Measurements from ENCODE around the gene TSBP1. TPM values are rescaled to one million over a fixed set of nuclear protein-coding genes. Genes with fewer than 3 reads are reported as not detected.
"Not testable (repeated sequence)": the region's sequence is repeated elsewhere in the genome, so short reads cannot be mapped to it uniquely, and the experiment has no call there.

TSBP1 gene
- total RNA-seq, 3 donors from 2014 or later: not detected

GRCh38 chr6:32267035-32267434 is 104.7 kb downstream of the TSBP1 start:
- ATAC-seq (no peak), DNase-seq (no peak)
- intact Hi-C loops (cut with DNase I, micrococcal nuclease): no loop called here
- Histone ChIP-seq H3K4me3 (no peak overlapping the region), H3K36me3 (ENCODE audit: low read depth) (no peaks in the 10 kb centered on the region), H3K9me3 (no peaks in the 10 kb centered on the region), H3K4me1 (ENCODE audit: low read depth) (no peaks in the 10 kb centered on the region)
- no peak for TF ChIP-seq CTCF (IDR thresholded peaks at IDR 0.05)

- H3K36me3 ChIP-seq (ENCODE audit: low read depth); ATAC-seq; H3K4me1 ChIP-seq (ENCODE audit: low read depth); H3K9me3 ChIP-seq; intact Hi-C loops (cut with DNase I, micrococcal nuclease); DNase-seq; H3K4me3 ChIP-seq: not testable (repeated sequence)
These were observed 114.4 kb downstream of the TSBP1 start for GRCh38 chr6:32257262-32257661.

GRCh38 chr6:32255199-32256153 is 116.2 kb downstream of the TSBP1 start:
- Histone ChIP-seq H3K36me3 (ENCODE audit: low read depth) (no peaks in the 10 kb centered on the region), H3K9me3 (no peaks in the 10 kb centered on the region), H3K4me3 (no peak overlapping the region), H3K4me1 (ENCODE audit: low read depth) (peaks cover 6% of the 10 kb centered on the region)
- TF ChIP-seq CTCF (IDR thresholded peaks at IDR 0.05): peak; percentile 16
- intact Hi-C loops (cut with DNase I, micrococcal nuclease): no loop called here
- DNase-seq (peak; percentile 51 to 63 (median 57)), ATAC-seq (peak; percentile 89)

- H3K36me3 ChIP-seq (ENCODE audit: low read depth): no peaks in the 10 kb centered on the region
- H3K4me1 ChIP-seq (ENCODE audit: low read depth): peaks cover 6% of the 10 kb centered on the region
- peak; percentile 21 for ATAC-seq
- H3K9me3 ChIP-seq: no peaks in the 10 kb centered on the region
- no peak for TF ChIP-seq CTCF (IDR thresholded peaks at IDR 0.05)
- no peak overlapping the region for H3K4me3 ChIP-seq
- intact Hi-C loops (cut with DNase I, micrococcal nuclease): no loop called here
- no peak for DNase-seq
These were observed 116.9 kb downstream of the TSBP1 start for GRCh38 chr6:32254761-32255198.

GRCh38 chr6:32252331-32253009 is 119.2 kb downstream of the TSBP1 start:
- intact Hi-C loops (cut with DNase I, micrococcal nuclease): no loop called here
- no peak for ATAC-seq
- TF ChIP-seq CTCF (IDR thresholded peaks at IDR 0.05): no peak

GRCh38 chr6:32249262-32249661 is 122.4 kb downstream of the TSBP1 start:
- H3K4me3 ChIP-seq: no peak overlapping the region
- intact Hi-C loops (cut with DNase I, micrococcal nuclease): loop anchor here in 1 of 2 donors (10.0 kb wide), 1 partner anchor 446 kb away; no protein-coding TSS in a partner anchor
- DNase-seq: no peak
- no peak for TF ChIP-seq CTCF (IDR thresholded peaks at IDR 0.05)
- H3K9me3 ChIP-seq: no peaks in the 10 kb centered on the region
- no peaks in the 10 kb centered on the region for H3K4me1 ChIP-seq (ENCODE audit: low read depth)
- H3K36me3 ChIP-seq (ENCODE audit: low read depth): no peaks in the 10 kb centered on the region
- ATAC-seq: no peak

More at GRCh38 chr6:32252331-32253009, 119.2 kb downstream of the TSBP1 start:
- Histone ChIP-seq H3K4me3 (no peak overlapping the region), H3K36me3 (ENCODE audit: low read depth) (no peaks in the 10 kb centered on the region), H3K9me3 (no peaks in the 10 kb centered on the region), H3K4me1 (ENCODE audit: low read depth) (peaks cover 6% of the 10 kb centered on the region)
- no peak for DNase-seq
